SJSA1 (cell line): ENCODE results near the gene FOCAD. TPM values are rescaled to one million over a fixed set of nuclear protein-coding genes. Genes with fewer than 3 reads are reported as not detected.

Source experiments
- DNase-seq, 2 experiments: peaks; one replicate each; pipeline ENCODE4 v3.0.0-alpha.2; 2015 to 2020; ENCODE audit warnings: low spot score in 2 of 2, low read depth in 1 of 2
- H3K27ac ChIP-seq: fragments of 250-450 bp; sonication (Bioruptor Pico); 2 replicates; pipeline ENCODE4 v1.5.1; 2020; ENCODE audit warnings: mild to moderate bottlenecking, moderate library complexity
- H3K27me3 ChIP-seq: fragments of 250-450 bp; sonication (Bioruptor Pico); replicated peaks from 2 replicates; pipeline ENCODE4 v1.5.1; 2020; ENCODE audit warnings: mild to moderate bottlenecking, moderate library complexity
- H3K36me3 ChIP-seq: fragments of 250-450 bp; sonication (Bioruptor Pico); 2 replicates; pipeline ENCODE4 v1.5.1; 2020; ENCODE audit warnings: mild to moderate bottlenecking
- H3K4me1 ChIP-seq: fragments of 250-450 bp; sonication (Bioruptor Pico); replicated peaks from 2 replicates; pipeline ENCODE4 v1.6.1; 2021; ENCODE audit warnings: mild to moderate bottlenecking
- H3K4me3 ChIP-seq: fragments of 250-450 bp; sonication (Bioruptor Pico); 2 replicates; pipeline ENCODE4 v1.5.1; 2020; ENCODE audit warnings: mild to moderate bottlenecking
- H3K9me3 ChIP-seq: fragments of 250-450 bp; sonication (Bioruptor Pico); replicated peaks from 2 replicates; pipeline ENCODE4 v1.5.1; 2020; ENCODE audit warnings: mild to moderate bottlenecking
- total RNA-seq: library from RNA; depleted of rRNA; stranded (reverse); fragments of >200 nt; shearing (Covaris generic); gene quantifications from 2 replicates; pipeline ENCODE4 v1.2.3, GENCODE V29; 2014

The FOCAD gene
- total RNA-seq, 1 experiment from 2014 or later: 25.0 TPM

DNA sequence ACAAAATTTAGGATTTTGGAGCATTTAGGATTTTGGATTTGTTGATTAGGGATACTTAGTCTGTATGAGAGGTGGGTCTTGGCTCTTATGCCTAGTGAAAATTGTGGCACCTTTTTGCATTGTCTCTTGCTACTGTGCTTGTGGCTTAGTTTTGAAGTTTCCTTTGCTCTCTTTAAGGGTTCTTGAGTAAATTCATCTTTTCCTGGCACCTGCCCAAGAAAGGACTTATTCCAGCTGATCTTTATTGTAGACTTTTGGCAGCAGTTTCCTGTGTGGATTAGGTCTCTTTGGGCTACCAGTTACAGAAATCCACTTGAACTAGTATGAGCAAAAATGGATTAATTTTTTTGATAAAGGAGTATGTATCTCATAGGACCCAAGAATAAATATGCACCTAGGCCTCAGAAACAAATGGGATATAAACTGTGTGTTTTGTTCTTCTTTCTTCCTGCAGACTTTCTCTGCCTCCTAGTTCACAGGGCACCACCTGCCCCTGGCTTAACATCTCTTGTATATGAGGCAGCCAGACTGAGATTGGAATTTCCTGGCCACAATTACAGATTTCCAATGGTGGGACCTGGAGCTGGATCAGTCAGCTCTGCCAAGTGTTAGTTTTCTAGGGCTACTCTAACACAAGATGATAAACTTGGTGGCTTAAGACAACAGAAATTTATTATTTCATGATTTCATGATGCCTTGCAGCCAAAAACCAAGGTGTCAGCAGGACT, 44.6 kb downstream of the FOCAD start:
- Histone ChIP-seq H3K27me3 (no peaks in the 10 kb centered on the region), H3K27ac (no peak overlapping the region), H3K9me3 (no peaks in the 10 kb centered on the region), H3K36me3 (no peaks in the 10 kb centered on the region), H3K4me3 (no peak overlapping the region), H3K4me1 (peaks cover 8% of the 10 kb centered on the region; the same call in 1 of the 2 replicates)
- DNase-seq: no peak

DNA sequence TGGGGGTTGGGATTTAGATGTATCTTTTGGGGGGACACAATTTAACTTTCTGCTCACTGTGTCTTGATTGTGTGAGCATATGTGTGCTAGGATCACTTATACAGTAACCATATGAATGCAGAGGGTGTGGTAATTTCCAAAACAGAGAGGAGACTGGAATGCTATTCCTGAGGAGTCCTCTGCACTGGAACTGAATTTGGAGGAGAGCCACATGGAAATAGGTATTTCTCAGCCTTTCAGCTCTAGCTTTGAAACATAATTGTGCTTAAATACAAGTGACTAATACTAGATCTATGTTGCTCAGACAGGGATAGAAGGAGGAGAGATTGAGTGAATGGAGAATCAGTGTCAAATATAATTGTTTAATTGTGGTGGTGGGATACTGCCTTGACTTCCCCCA, 45.5 kb downstream of the FOCAD start:
- Histone ChIP-seq H3K36me3 (no peaks in the 10 kb centered on the region), H3K27ac (no peak overlapping the region), H3K4me3 (no peak overlapping the region), H3K27me3 (no peaks in the 10 kb centered on the region), H3K9me3 (no peaks in the 10 kb centered on the region), H3K4me1 (peaks cover 8% of the 10 kb centered on the region; the same call in 1 of the 2 replicates)
- DNase-seq: no peak

DNA sequence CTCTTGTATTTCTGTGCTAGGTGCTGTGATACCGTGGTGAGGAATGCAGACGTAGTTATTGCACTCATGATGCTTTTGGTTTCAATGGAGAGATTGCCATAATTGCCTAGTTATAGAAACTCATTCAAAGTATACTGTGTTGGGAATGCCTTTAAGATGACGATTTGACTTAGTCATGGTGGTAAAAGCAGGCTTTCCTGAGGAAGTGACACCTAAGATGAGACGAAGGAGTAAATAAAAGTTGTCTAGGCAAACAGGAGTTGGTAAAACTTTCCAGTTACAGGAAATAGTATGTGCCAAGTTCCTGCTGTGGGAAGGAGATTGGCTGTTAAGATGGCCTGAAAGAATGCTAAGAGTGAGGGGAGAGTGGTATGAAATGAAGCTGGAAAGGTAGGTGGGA, 48.1 kb downstream of the FOCAD start:
- H3K27me3 ChIP-seq: no peaks in the 10 kb centered on the region
- peaks cover 8% of the 10 kb centered on the region; the same call in 1 of the 2 replicates for H3K4me1 ChIP-seq
- DNase-seq: peak; percentile 17 to 34
- H3K9me3 ChIP-seq: no peaks in the 10 kb centered on the region
- no peak overlapping the region for H3K4me3 ChIP-seq
- peak overlapping the region; percentile 80 for H3K27ac ChIP-seq
- no peaks in the 10 kb centered on the region for H3K36me3 ChIP-seq

DNA sequence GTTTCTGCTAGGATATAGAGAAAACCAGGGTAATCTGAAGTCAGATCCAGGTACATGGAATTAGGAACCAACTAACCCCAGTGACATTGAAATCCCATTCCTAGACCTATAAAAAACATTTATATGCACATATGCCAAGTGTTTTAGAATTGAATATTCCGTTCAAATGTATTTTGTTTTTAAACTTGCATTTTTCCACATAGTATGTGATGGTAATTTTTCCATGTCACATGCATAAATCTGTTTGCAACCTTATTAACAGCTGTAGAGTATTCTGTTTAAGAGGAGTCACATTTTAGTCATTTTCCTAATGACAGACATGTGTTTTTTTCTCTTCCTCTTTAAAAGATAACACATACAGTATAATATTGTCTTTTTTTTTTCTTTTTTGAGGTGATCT, 50.2 kb downstream of the FOCAD start:
- Histone ChIP-seq H3K9me3 (no peaks in the 10 kb centered on the region), H3K27me3 (no peaks in the 10 kb centered on the region)
- DNase-seq: no peak

DNA sequence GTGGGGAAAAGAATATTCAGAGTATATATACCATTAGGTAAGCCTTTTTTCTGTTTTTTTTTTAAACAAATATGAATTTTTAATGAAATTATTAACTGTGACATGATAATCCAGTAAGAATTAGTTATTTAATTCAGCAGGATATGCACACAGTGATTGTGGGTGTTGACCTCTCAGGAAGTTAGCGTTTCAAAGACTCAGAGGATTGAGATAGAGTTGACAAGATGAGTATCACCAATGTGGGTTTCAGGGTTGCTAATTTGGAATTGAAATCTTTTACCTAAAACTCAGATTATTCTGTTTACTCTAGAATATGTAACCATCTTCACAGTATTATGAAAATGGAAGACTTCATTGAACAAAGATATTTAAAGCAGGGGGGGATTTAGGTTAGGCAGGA, 56.2 kb downstream of the FOCAD start:
- no peak overlapping the region for H3K4me3 ChIP-seq
- no peak for DNase-seq
- H3K27me3 ChIP-seq: no peaks in the 10 kb centered on the region
- H3K4me1 ChIP-seq: no peaks in the 10 kb centered on the region
- no peaks in the 10 kb centered on the region for H3K9me3 ChIP-seq
- H3K27ac ChIP-seq: no peak overlapping the region
- no peaks in the 10 kb centered on the region for H3K36me3 ChIP-seq

More for the DNA sequence above, 50.2 kb downstream of the FOCAD start:
- Histone ChIP-seq H3K36me3 (no peaks in the 10 kb centered on the region), H3K27ac (no peak overlapping the region), H3K4me3 (no peak overlapping the region), H3K4me1 (peaks cover 8% of the 10 kb centered on the region; the same call in 1 of the 2 replicates)

DNA sequence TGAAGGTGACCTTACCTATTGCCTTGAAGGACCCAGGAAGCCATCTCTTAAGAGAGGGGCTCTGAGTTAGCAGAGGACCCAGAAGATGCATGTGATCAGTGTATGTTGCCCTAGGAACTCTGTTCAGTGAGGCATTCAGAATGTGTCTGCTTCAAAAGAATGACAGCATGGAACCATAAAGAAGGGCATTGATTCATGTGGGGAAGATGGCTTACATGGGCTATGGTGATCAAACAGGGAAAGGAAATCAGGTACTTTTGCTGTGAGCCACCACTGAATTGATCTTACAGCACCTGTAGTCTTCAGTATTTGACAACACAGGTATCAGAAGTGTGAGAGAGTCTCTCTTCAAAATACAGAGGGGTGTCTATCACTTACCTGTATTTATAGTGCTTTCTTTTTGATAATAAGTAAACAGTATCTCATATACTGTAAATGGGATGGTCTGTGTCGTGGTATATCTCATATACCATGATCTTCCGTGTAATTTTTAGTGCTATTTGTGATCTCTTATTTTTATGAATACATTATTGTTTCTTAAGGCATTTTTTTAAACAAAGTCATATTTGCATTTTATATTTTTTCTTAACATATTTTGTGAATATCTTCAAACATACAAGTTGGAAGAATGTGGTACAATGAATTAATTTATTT, 57.0 kb downstream of the FOCAD start:
- H3K4me1 ChIP-seq: no peaks in the 10 kb centered on the region
- H3K9me3 ChIP-seq: no peaks in the 10 kb centered on the region
- no peaks in the 10 kb centered on the region for H3K27me3 ChIP-seq
- no peak for DNase-seq
- no peak overlapping the region for H3K4me3 ChIP-seq
- no peak overlapping the region for H3K27ac ChIP-seq
- H3K36me3 ChIP-seq: no peaks in the 10 kb centered on the region

DNA sequence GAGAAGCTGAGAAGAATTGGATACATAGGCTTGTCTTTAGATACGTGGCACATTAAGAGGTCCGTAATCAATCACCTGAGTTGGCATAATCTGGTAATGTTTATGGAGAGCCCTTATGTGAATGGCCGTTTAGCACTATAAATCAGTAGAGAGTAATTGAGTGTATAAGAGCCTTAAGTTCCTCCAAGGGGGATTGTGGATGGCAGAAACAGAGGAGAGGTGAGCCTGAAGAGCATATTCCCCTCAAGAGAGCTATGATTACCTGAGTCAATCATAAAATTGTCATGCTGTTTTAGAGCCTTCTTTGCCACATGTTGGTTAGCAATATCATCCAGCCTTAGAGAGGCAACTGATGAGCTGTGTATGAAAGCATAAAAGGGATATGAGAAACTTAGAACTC, 58.8 kb downstream of the FOCAD start:
- H3K27ac ChIP-seq: no peak overlapping the region
- H3K4me1 ChIP-seq: no peaks in the 10 kb centered on the region
- DNase-seq: no peak
- H3K4me3 ChIP-seq: no peak overlapping the region
- H3K27me3 ChIP-seq: no peaks in the 10 kb centered on the region
- H3K9me3 ChIP-seq: no peaks in the 10 kb centered on the region
- H3K36me3 ChIP-seq: no peaks in the 10 kb centered on the region

DNA sequence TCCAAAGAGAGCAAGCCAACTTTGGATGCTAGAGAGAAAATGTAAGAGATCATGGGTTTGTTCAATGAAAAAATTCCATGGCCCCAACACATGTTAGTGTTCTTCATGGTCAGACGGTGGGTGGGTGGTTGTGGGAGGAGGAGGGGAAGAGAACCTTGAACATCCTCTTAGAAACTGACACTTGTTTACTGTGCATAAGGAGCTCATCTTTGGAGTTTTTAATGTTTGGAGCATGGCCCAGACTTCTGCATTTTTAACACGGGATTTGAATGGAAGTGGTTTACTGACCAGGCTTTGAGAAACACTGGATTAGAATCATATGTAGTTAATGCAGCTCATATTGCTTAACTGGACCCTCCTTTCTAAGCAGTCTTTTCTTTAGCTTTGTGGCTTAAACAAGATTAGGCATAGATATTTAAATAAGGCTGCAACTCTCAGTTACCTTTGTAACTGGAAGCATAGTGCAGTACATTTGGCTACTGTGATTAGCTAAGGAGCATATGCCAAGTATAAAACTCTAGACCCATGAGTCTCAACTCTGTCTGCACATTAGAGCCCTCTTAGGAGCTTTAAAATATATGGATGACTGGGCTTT, 60.1 kb downstream of the FOCAD start:
- no peak for DNase-seq
- no peak overlapping the region for H3K27ac ChIP-seq
- H3K36me3 ChIP-seq: no peaks in the 10 kb centered on the region
- H3K27me3 ChIP-seq: no peaks in the 10 kb centered on the region
- no peaks in the 10 kb centered on the region for H3K9me3 ChIP-seq
- no peaks in the 10 kb centered on the region for H3K4me1 ChIP-seq
- H3K4me3 ChIP-seq: no peak overlapping the region

DNA sequence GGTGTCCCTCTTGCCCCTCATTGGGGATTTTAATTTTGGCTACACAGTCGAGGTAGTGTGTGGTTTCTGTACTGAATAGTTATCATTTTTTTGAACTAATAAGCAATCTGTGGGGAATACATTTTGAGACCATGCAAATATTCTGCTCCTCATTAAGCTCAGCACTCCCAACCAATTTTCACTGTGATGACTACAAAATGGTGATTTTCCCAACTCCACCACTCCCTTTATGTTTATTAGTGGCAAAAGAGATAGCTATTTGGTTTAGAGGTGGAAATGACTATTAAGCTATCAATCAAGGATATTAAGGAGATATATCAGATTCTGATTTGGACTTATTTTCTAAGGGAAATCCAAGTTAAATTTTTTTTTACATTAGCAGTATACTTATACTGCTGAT, 62.9 kb downstream of the FOCAD start:
- no peaks in the 10 kb centered on the region for H3K9me3 ChIP-seq
- no peaks in the 10 kb centered on the region for H3K36me3 ChIP-seq
- DNase-seq: no peak
- H3K27ac ChIP-seq: no peak overlapping the region
- H3K4me3 ChIP-seq: no peak overlapping the region
- no peaks in the 10 kb centered on the region for H3K27me3 ChIP-seq
- no peaks in the 10 kb centered on the region for H3K4me1 ChIP-seq

DNA sequence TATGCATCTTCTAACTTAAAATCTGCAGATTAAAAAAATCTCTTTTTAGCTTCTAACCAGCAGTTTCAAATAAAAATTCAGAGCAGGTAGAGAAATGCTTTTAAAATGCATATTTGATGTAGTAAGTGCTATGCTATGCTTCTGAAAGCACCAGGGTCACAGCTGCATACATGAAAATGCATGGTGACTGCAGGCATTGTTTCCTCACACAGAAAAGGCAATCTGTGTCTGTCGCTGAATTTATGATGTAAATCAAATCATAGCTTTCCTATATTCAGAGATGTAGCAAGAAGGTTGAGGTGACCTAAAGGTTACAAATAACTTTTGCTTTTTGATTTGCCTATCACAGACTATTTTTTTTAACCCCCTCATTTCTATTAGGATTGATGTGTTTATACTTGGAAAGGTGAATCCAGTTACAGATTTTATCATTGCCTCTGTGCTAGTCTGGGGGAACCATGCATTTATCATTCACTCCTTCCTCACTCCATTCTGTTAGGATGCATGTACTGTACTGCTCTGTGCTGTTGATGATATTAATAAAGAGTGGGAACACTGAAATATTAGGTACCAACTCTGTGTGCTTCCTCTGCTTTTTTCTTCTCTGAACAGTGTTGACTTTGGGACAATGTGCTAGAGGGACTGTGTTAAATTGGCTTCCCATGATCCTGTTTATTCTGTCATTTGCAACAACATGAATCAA, 65.6 kb downstream of the FOCAD start:
- Histone ChIP-seq H3K4me1 (no peaks in the 10 kb centered on the region), H3K9me3 (no peaks in the 10 kb centered on the region), H3K27me3 (no peaks in the 10 kb centered on the region), H3K4me3 (no peak overlapping the region), H3K27ac (no peak overlapping the region), H3K36me3 (no peaks in the 10 kb centered on the region)
- DNase-seq: no peak

DNA sequence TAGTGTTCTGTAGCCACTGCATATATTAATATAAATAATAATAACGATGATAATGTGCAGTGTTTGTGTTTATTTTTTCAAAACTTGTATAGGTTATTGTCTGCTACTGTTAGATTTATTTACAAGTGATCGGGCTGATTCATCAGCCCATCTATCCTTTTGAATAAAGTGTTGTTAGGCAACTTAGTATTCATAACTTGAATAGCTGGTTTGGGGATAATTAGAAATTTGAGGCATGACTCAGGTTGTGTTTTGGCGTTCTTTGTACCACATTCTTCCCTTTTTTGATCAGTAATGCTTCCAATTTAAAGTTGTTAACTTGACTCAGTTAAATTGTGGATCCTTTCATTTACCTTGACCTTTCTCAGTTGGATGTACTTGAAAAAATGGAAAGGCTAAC, 69.7 kb downstream of the FOCAD start:
- no peaks in the 10 kb centered on the region for H3K36me3 ChIP-seq
- no peaks in the 10 kb centered on the region for H3K4me1 ChIP-seq
- H3K27me3 ChIP-seq: no peaks in the 10 kb centered on the region
- H3K27ac ChIP-seq: no peak overlapping the region
- no peak for DNase-seq
- no peak overlapping the region for H3K4me3 ChIP-seq
- no peaks in the 10 kb centered on the region for H3K9me3 ChIP-seq

DNA sequence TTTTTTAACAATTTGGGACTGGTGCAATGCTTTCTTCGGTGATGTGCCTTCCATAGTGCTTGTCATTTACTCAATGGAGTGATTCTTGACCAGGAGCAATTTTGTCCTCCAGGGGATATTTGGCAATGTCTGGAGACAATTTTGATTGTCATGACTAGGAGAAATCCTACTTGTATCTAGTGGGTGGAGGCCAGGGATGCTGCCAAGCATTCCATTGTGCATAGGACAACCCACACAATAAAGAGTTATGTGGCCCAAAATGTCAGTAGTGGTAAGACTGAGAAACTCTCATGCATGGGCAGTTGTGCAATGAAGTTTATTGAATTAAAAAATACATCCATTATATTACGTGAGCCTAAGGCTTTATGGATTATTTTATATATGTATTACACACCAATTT, 70.5 kb downstream of the FOCAD start:
- Histone ChIP-seq H3K27ac (no peak overlapping the region), H3K36me3 (no peaks in the 10 kb centered on the region), H3K27me3 (no peaks in the 10 kb centered on the region), H3K4me1 (no peaks in the 10 kb centered on the region), H3K9me3 (no peaks in the 10 kb centered on the region), H3K4me3 (no peak overlapping the region)
- DNase-seq: no peak

DNA sequence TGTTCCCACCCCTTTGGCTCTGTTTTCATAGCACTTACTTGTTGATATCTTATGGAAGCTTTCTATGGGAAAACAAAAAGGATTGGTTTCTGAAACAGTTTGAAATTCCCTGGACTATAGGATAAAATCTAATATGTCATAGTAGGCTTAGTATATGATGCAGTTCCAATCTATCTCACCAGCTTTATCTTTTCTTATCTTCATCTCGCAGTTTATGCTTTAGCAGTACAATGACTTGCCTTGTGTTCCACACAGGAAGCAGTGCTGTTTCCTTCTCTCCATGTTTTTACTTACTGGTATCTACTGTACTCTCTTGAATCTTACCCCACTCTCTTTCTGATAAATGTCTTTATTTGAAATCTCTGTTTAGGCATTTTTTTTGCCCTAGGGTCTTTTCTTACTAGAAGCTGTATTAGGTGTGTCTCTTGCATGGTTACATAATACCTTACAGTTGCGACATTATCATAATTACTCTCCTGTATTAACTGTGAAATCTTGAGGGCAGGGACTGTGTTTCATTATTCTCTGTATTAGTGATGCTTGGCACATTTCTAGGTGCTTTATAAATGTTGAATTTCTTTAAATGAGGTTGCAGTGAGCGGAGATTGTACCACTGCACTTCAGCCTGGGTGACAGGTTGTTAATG, 76.3 kb downstream of the FOCAD start:
- no peaks in the 10 kb centered on the region for H3K9me3 ChIP-seq

More for the DNA sequence above, 76.3 kb downstream of the FOCAD start:
- no peak overlapping the region for H3K4me3 ChIP-seq
- no peak overlapping the region for H3K27ac ChIP-seq
- no peaks in the 10 kb centered on the region for H3K36me3 ChIP-seq
- no peaks in the 10 kb centered on the region for H3K4me1 ChIP-seq
- no peak for DNase-seq
- H3K27me3 ChIP-seq: no peaks in the 10 kb centered on the region
